GM19324 (cell line): Measurements from ENCODE around the gene HDAC1.
A peak's percentile ranks its signal among the peaks of the same experiment; 100 is the strongest.
"Not testable (repeated sequence)": the region's sequence is repeated elsewhere in the genome, so short reads cannot be mapped to it uniquely, and the experiment has no call there.

Experiments used
- ATAC-seq: cut with Tn5 transposase; IDR thresholded peaks from one replicate; pipeline ENCODE4 v1.9.1; 2021; ENCODE audit warnings: mild to moderate bottlenecking, moderate library complexity; ENCODE audit not compliant: unreplicated experiment, low FRiP score

The HDAC1 gene

DNA sequence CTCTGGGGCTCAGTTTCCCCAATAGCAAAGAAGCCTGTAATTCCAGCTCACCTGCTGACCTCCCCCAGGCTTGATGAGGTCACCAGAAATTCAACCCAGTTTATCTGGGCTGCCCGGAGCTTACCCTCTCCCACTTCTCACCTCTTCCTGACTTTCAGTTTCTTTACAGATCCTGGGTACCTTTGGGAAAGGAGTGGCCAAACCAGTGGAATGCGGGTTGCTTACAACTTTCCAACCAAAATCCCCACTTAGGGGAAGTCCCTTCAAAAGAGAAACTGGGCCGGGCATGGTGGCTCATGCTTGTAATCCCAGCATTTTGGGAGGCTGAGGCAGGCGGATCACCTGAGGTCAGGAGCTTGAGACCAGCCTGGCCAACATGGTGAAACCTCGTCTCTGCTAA lies 50.1 kb downstream of the HDAC1 start:
- no peak for ATAC-seq

DNA sequence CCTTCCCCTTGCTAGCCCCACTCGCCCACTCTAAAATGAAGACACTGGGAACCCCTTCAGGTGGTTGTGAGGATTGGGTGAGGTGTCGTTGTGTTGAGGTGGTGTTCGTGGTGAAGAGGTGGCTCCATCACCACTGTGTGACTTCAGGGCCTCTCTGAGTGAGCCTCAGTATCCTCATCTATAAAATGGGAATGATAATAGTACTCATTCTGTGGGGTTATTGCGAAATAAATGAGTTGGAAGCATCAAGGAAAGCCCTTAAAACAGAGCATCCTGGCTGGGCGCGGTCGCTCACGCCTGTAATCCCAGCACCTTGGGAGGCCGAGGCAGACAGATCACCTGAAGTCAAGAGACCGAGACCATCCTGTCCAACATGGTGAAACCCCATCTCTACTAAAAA lies 50.8 kb downstream of the HDAC1 start:
- ATAC-seq: no peak

GRCh38 chr1:32345289-32345827 lies 53.5 kb downstream of the HDAC1 start:
- ATAC-seq: no peak

- no peak for ATAC-seq
Measured at GRCh38 chr1:32346532-32347157, 54.8 kb downstream of the HDAC1 start.

DNA sequence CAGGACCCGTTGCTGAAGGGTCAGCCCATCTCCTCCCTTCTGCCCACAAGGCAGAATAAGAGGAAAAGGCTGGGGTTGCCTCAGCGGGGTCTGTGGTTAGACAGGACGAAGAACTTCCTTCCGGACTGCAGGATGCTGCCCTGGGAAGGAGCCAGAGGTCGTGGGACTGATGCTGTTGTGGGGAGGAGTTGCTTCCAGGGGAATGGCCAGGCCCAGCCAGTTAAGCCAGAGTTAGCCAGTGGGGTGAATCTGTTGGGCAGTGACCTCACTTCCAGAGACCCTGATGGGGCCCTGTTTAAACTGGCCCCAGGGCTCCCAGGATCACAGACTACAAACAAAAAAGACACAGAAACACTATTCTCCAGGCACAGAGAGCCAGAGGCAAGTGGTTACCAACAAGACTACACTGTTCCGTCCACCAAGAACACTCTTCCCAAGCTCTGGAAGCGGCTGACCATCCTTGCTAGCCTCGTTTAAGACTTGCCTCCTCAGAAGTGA lies 57.4 kb downstream of the HDAC1 start:
- ATAC-seq: no peak

- peak; percentile 35 for ATAC-seq
Measured at GRCh38 chr1:32350785-32351398, 59.0 kb downstream of the HDAC1 start.

DNA sequence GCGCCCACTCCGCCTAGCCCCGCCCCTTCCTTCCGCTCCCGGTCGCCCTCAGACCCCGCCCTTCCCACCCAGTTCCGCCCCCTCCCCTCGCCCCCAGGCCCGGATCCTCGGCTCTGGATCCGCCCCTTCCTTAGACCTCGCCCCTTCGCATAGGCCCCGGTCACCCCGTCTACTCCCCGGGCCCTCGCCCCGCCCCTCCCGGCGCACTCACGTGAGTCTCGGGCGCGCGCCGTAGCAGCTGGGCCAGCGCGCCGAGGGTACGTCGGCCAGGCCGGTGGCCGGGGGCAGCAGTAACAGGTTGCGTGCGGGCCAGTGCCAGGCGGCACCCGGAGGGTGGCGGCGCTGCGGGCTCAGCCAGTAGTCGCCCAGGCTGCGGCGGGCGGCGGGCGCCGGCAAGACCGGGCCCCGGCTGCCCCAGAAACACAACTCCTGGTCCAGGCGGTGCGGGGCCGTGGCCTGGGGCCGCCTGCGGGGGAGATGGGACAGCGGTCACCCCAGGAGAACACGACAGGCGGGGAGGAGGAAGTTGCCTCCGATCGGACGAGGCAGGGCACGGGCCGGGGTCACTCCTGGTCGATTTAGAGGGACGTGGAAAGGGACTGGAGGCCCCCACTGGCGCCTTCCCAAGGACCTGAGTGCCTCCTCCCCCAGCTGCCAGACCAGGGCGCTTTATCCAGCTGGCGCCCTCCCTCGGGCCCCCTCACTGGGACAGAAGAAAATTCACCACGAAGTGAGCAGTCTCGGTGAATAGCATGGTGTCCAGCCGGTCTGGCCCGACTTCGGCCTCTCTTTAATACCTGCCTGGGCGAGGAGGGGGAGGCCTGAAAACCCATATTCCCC lies 59.7 kb downstream of the HDAC1 start:
- peak; percentile 91 for ATAC-seq

GRCh38 chr1:32352239-32352745 lies 60.4 kb downstream of the HDAC1 start:
- ATAC-seq: no peak

DNA sequence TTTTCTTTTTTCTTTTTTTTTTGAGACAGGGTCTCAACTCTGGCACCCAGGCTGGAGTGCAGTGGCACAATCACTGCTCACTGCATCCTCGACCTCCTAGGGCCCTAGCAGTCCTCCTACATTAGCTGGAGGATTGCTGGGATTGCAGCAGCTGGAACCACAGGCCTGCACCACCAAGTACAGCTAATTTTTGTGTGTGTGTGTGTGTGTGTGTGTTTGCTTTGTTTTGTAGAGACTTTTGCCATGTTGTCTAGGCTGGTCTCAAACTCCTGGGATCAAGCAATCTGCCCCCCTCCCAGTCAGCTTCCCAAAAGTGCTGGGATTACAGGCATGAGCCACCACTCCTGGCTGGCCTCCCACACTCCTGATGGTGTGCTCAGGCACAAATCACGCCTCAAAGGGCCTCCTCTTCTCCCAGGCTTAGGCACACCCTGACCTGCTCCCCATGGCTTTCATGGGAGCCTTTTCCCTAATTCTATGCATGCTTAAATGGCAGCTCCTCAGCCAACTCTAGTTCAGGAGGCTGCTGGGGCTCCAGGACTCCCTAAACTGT lies 61.0 kb downstream of the HDAC1 start:
- no peak for ATAC-seq

DNA sequence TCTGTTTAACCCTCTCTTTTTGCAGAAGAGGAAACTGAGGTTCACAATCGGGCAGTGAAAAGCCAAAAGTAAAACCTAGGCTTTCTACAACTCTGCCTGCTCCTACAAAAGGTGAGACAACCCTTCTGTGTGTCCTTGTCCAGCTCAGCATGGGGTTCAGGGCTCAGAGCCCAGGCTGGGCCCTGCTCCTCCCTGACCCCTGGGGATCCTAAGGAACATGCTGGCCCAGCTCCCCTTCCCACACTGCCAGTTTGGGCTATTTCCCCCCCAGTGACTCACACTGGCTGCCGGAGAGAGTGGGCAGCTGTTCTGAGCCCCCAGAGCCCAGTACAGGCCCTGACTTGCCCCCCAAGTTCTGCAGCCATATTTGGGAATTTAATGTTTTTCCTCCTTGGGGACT lies 61.5 kb downstream of the HDAC1 start:
- ATAC-seq: no peak

GRCh38 chr1:32353886-32354570 lies 62.1 kb downstream of the HDAC1 start:
- no peak for ATAC-seq

DNA sequence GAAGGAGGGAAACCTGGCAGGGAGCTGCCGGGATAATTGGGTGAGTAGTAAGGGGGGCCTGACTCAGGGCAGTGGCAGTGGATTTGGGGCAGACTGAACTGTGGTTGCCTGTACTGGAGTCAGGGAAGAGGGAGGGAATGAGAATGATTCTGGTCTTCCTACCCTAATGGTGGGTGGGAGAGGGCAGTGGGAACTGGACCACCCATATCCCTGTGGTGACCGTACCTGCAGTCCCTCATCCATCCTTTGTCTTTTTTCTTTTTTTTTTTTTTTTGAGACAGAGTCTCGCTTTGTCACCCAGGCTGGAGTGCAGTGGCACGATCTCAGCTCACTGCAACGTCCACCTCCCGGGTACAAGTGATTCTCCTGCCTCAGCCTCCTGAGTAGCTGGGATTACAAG lies 63.9 kb downstream of the HDAC1 start:
- ATAC-seq: not testable (repeated sequence)

- ATAC-seq: no peak
Measured at GRCh38 chr1:32356478-32356877, 64.6 kb downstream of the HDAC1 start.

GRCh38 chr1:32357614-32358013 lies 65.7 kb downstream of the HDAC1 start:
- no peak for ATAC-seq

DNA sequence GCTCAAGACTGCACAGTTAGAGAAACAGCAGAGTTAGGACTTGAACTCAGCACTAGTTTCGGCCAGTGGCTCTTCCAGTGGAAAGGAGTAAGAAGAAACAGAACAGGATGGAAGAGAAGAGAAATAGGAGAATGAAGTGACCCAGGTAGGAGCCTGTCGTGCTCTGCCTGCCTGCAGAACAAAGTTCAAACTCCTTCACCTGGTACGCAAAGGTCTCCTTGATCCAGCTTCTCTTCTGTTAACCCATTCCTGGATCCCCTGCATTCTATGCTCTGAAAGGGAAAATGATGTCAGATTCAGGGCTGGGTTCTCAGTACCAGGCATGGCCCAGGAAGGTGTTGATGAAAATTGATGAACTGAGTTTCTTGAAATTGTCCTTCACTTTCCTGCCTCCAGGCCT lies 66.6 kb downstream of the HDAC1 start:
- ATAC-seq: no peak

DNA sequence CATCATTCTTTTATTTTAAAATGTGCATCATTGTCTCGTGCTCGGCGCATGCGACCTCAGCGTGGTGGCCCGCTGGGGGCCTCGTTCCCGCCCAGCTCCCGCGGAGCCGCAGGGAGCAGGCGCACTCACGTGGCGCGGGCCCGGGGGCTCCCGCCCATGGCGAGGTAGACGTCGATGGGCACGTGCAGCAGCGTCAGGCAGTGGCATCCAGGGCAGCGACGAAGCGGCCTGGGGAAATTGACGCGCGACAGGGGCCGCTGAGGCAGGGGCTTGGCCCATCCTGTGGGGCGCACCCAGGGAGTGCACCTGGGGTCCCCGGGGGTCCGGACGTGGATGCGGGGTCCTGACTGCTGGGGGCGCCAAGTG lies 69.4 kb downstream of the HDAC1 start:
- ATAC-seq: no peak

DNA sequence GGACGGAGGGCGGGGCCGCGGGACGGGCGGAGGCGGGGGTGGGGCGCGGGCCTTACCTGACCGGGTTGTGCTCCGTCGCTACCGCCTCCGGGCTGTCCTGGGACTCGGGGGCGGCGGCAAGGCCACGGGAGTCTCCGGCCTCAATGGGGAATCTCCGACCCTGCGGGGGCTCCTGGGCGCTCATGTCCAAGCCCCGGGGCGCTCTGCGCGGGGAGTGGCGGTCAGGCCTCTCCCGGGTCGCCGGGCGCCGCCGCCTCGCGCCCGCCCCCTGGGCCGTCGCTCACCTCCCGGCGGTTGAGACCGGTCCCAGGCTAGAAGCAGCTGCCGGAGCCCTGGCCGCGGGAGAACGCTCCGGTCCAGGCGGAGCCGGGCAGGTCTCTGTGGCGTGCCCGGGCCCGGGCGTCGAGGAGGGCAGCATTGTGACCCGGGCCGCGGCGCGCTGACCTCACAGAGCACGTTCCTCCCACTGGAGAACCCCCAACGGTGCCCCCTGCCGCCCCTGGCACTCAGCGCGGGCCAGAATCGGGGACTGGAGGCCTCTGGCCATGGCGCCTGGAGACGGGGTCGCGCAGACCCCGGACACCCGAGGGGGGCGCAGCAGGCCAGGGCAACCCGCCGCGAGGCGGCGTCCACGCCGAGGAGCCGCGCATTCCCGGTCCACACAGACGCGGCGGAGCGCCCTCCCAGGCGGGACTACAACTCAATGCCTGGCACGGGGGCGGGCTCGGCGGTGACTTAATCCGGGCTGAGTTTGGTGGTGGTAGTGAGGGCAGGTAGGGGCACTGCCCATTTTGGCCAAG lies 70.0 kb downstream of the HDAC1 start:
- ATAC-seq: no peak

DNA sequence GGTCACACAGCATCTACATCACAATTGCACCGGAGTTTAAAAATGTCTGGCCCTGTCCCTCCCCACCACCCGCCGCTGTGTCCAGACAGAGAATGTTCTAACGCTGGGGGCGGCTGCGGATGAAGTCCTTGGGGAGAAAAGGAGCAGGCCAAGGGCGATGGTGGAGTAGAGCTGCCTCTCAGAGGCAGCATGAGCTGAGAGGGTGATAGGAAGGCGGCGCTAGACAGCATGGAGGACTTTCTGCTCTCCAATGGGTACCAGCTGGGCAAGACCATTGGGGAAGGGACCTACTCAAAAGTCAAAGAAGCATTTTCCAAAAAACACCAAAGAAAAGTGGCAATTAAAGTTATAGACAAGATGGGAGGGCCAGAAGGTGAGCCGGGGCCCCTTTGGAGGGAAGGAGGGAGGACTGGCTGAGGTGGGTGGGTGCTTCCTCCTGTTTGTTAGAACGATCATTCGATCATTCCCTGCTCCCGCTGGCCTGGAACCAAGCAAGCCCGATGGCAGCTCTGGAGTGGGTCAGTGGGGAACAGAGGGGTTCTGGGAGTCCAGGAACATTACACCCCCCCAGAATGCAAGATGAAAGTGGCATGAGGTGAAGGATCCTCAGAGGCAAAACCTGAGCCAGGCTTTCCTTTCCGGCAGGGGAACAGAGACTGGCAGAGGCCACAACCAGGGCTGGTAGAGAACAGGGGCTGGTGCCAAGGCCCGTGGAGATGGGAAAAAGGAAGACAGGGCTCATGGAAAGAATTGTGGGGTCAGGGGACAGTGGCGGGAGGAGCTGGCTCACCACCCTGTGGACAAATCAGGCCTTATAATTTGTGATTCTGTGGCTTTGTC lies 70.8 kb downstream of the HDAC1 start, which contains the start of the genes FAM229A and TSSK3:
Gene FAM229A (minus strand): TSS at position 12 of the 840 bp plus-strand sequence. CDS start 394 bp downstream, outside the sequence.
Gene TSSK3 (plus strand): TSS at position 66 of the 840 bp plus-strand sequence. CDS start 163 bp downstream, at position 229.
- ATAC-seq: no peak
